ENCODE measurements around the gene MPZL1.

MPZL1 gene

GRCh38 chr1:167685844-167686243 lies 35.9 kb upstream of the MPZL1 start:
- TF ChIP-seq ZFX (IDR thresholded peaks at IDR 0.05) = no peak
- H3K27ac ChIP-seq = no peak overlapping the region

GRCh38 chr1:167687919-167688519 lies 33.8 kb upstream of the MPZL1 start:
- no peak for TF ChIP-seq ZFX (IDR thresholded peaks at IDR 0.05)
- peak; percentile 94 for TF ChIP-seq CTCF (conservative IDR thresholded peaks at IDR 0.05)
- no peak overlapping the region for H3K27ac ChIP-seq

GRCh38 chr1:167689567-167689920 lies 32.2 kb upstream of the MPZL1 start:
- H3K27ac ChIP-seq = no peak overlapping the region
- TF ChIP-seq ZFX (IDR thresholded peaks at IDR 0.05) (no peak), CTCF (conservative IDR thresholded peaks at IDR 0.05) (no peak)

GRCh38 chr1:167690053-167690452 lies 31.7 kb upstream of the MPZL1 start:
- TF ChIP-seq ZFX (IDR thresholded peaks at IDR 0.05) (no peak), CTCF (conservative IDR thresholded peaks at IDR 0.05) (no peak)
- no peak overlapping the region for H3K27ac ChIP-seq

- H3K27ac ChIP-seq = no peak overlapping the region
- TF ChIP-seq ZFX (IDR thresholded peaks at IDR 0.05) (no peak), CTCF (conservative IDR thresholded peaks at IDR 0.05) (no peak)
These were observed 28.2 kb upstream of the MPZL1 start for GRCh38 chr1:167693425-167694045.

- H3K27ac ChIP-seq = no peak overlapping the region
- TF ChIP-seq CTCF (conservative IDR thresholded peaks at IDR 0.05) (no peak), ZFX (IDR thresholded peaks at IDR 0.05) (no peak)
These were observed 27.1 kb upstream of the MPZL1 start for GRCh38 chr1:167694691-167695090.

- H3K27ac ChIP-seq = no peak overlapping the region
- TF ChIP-seq ZFX (IDR thresholded peaks at IDR 0.05) = no peak
- no peak for TF ChIP-seq CTCF (conservative IDR thresholded peaks at IDR 0.05)
These were observed 26.6 kb upstream of the MPZL1 start for GRCh38 chr1:167695147-167695546.

Data from C4-2B (cell line).